NB4 (cell line): Measurements from ENCODE around the gene ASCL4.

Experiments
- DNase-seq: peaks from one replicate; pipeline ENCODE4 v3.0.0; 2010; ENCODE audit warnings: low read depth
- H3K4me3 ChIP-seq: one replicate; pipeline ENCODE4 v1.5.1; 2011; ENCODE audit warnings: mild to moderate bottlenecking, low read depth, low read length, moderate library complexity
- MYC ChIP-seq: IDR thresholded peaks from 2 replicates; pipeline ENCODE4 v1.6.1; 2011; ENCODE audit warnings: low read depth, low read length
- POLR2A ChIP-seq: IDR thresholded peaks from 2 replicates; pipeline ENCODE4 v1.6.1; 2011; ENCODE audit warnings: mild to moderate bottlenecking; ENCODE audit not compliant: insufficient read length; ENCODE audit errors: extremely low read depth
- TF ChIP-seq, protein P1 (sequence below): IDR thresholded peaks from 2 replicates; pipeline ENCODE4 v1.6.1; 2011; ENCODE audit warnings: low read depth, low read length
- TF ChIP-seq, protein P2 (sequence below): IDR thresholded peaks from one replicate; pipeline ENCODE4 v1.5.1; 2012; ENCODE audit warnings: low read depth, low read length

Gene ASCL4

DNA sequence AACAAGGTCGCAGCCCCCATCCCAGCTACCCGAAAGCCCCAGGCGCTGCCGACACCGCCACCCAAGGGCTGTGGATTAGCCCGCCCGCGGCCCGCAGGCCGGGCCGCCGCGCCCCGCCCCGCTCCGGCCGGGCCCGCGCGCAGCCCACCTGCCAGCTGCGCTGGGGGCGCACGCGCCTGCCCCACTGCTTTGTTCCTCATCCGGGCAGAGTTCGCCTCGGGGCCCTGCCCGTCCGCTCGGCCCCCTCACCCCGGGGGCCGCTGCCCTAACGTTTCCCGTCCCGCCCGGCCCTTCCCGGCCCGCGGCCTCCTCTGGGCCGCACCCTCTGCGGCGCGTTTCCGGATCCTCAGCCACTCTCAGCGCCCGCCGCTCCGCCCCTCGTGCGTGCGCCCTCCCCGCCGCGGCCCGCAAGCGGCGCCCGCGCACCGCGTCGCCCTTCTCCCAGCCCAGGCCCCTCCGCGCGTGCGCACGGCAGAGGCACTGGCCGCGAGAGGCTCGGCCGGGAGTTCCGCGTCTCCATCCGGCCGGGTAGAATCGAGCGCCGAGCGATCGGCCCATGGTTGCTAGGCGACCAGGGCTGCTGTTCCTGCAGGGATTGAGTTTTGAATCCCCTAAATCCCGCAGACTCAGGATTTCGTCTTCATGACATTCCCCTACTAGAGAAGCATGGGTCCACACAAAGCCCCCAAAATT is 13.5 kb upstream of the ASCL4 start, which contains the start of gene PRDM4:
Gene PRDM4, minus strand, starts transcription at position 329 of the 693 bp plus-strand sequence. CDS start 622 bp downstream, outside the sequence.
- TF ChIP-seq, protein P1, sequence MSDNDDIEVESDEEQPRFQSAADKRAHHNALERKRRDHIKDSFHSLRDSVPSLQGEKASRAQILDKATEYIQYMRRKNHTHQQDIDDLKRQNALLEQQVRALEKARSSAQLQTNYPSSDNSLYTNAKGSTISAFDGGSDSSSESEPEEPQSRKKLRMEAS: peak; percentile 54
- TF ChIP-seq, protein P2, sequence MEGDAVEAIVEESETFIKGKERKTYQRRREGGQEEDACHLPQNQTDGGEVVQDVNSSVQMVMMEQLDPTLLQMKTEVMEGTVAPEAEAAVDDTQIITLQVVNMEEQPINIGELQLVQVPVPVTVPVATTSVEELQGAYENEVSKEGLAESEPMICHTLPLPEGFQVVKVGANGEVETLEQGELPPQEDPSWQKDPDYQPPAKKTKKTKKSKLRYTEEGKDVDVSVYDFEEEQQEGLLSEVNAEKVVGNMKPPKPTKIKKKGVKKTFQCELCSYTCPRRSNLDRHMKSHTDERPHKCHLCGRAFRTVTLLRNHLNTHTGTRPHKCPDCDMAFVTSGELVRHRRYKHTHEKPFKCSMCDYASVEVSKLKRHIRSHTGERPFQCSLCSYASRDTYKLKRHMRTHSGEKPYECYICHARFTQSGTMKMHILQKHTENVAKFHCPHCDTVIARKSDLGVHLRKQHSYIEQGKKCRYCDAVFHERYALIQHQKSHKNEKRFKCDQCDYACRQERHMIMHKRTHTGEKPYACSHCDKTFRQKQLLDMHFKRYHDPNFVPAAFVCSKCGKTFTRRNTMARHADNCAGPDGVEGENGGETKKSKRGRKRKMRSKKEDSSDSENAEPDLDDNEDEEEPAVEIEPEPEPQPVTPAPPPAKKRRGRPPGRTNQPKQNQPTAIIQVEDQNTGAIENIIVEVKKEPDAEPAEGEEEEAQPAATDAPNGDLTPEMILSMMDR: no peak
- peak; percentile 77 for TF ChIP-seq POLR2A
- TF ChIP-seq MYC: peak; percentile 80; the same call in 1 of the 2 replicates
- peak within 1 kb of the TSS; percentile 71 for H3K4me3 ChIP-seq
- DNase-seq: peak; percentile 96

DNA sequence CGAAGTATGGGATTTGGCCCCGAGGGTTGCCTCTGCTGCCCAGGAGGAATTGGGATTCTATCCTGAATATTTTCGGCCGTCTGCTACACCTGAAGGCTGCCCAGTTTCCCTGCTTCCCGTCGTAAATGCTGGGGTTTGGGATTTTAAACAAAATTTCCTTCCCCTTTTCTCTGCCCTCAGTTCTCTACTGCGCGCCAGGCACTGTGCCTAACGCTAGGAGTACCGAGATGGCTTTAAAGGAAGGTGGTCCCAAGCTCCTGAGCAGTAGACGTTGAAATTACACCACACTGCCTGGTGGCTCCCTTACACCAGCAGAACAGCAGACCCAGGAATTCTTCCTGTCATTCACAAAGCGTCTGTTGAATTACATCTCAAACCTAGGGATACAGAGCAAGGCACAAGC is 13.0 kb upstream of the ASCL4 start:
- peak overlapping the region; percentile 52 for H3K4me3 ChIP-seq
- DNase-seq: peak; percentile 11
- TF ChIP-seq, protein P2: no peak
- TF ChIP-seq, protein P1: no peak
- no peak for TF ChIP-seq MYC

DNA sequence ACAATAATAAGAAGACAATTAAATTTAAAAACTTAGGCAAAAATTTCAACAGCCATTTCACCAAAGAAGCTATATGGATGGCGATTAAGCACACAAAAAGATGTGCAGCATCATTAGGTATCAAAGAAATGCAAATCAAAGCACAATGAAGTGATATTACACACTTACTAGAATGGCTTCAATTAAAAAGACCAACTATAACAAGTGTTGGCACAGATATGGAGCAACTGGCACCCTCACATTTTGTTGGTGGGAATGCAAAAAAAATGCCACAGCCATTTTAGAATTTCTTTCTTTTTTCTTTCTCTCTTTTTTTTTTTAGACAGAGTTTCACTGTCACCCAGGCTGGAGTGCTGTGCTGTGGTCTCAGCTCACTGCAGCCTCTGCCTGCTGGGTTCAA is 11.6 kb upstream of the ASCL4 start:
- H3K4me3 ChIP-seq: no peak overlapping the region
- no peak for DNase-seq
- TF ChIP-seq, protein P1: no peak
- TF ChIP-seq, protein P2: no peak
- TF ChIP-seq MYC (no peak), POLR2A (no peak)

DNA sequence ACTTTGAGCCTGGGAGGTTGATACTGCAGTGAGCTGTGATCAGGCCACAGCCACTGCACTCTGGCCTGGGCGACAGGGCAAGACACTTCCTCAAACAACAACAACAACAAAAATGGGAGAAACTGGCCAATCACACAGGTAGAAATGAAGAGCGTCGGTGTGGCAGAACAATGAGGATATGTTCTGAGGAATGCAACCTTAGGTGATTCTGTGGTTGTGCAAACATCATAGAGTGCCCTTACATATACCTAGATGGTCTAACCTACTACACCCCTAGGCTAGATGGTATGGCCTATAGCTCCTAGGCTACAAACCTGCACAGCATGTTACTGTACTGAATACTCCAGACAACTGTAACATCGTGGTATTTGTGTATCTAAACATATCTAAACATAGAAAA is 9.9 kb upstream of the ASCL4 start:
- no peak overlapping the region for H3K4me3 ChIP-seq
- no peak for DNase-seq
- TF ChIP-seq, protein P2: no peak
- TF ChIP-seq POLR2A: no peak
- no peak for TF ChIP-seq MYC
- TF ChIP-seq, protein P1: no peak

DNA sequence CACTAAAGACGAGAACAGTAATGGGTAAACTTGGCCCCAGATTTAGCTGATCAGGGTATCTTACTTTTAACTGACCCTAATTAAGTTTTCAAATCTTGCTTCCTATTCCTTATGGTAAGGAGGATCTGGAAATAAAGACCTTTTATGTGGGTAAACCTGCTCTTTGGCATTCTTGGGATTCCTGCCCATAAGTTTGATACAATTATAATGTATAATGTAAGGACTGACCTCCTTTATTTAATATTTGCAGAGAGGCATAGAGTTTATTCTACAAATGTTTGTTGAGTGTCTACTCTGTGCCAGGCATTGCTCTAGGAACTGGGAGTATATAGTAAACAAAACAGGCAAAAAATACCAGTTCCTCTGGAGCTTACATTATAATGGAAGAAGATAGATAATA is 9.2 kb upstream of the ASCL4 start:
- TF ChIP-seq MYC (no peak), POLR2A (no peak)
- TF ChIP-seq, protein P2: no peak
- H3K4me3 ChIP-seq: no peak overlapping the region
- no peak for DNase-seq

DNA sequence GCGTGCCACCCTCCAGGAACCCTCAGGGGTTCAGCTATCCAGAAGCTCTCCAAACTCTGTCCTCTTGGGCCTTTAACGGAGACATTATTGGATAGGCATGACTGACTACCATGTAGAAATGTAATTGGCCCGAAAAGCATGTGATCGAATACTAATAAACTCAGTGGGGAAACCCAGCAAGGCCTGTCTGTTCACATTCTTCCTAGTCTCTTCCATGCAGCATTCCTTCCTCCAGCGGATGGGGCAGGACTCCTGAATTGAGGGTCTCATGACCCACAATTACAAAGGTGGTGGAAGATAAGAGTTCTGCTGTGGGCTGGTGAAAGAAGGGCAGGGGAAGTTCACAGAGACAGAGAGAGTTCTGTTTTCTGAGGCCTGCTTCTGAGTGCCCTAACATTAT is 7.0 kb upstream of the ASCL4 start:
- no peak for DNase-seq
- TF ChIP-seq, protein P2: no peak
- TF ChIP-seq MYC: no peak
- TF ChIP-seq, protein P1: no peak
- no peak overlapping the region for H3K4me3 ChIP-seq
